ENCODE measurements around the gene TNNT2. TPM values are rescaled to one million over a fixed set of nuclear protein-coding genes. Genes with fewer than 3 reads are reported as not detected.

TNNT2 gene
- total RNA-seq, 1 donor from 2014 or later, result not detected

DNA sequence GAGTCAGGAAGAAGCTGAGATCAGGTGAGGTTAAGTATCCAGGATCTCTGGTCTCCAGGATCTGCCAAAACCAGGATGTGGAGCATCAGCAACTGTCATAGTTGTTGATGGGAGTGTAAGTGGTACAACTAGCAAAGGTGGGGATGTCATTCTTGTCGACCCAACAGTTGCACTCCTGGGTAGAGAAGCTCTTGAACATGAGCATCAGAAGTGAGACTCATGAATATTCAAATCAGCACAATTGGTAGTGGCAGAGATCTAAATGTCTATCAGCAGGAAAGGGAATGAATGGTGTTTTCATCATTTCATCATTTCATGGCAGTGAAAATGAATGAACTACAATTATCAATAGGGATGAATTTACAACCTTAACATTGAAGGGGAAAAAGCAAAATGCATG lies 25.9 kb upstream of the TNNT2 start:
- TF ChIP-seq, protein P1, sequence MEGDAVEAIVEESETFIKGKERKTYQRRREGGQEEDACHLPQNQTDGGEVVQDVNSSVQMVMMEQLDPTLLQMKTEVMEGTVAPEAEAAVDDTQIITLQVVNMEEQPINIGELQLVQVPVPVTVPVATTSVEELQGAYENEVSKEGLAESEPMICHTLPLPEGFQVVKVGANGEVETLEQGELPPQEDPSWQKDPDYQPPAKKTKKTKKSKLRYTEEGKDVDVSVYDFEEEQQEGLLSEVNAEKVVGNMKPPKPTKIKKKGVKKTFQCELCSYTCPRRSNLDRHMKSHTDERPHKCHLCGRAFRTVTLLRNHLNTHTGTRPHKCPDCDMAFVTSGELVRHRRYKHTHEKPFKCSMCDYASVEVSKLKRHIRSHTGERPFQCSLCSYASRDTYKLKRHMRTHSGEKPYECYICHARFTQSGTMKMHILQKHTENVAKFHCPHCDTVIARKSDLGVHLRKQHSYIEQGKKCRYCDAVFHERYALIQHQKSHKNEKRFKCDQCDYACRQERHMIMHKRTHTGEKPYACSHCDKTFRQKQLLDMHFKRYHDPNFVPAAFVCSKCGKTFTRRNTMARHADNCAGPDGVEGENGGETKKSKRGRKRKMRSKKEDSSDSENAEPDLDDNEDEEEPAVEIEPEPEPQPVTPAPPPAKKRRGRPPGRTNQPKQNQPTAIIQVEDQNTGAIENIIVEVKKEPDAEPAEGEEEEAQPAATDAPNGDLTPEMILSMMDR (conservative IDR thresholded peaks at IDR 0.05), result no peak
- peaks cover 3% of the 10 kb centered on the region for H3K4me1 Mint-ChIP-seq
- H3K27me3 Mint-ChIP-seq (ENCODE audit: low read depth), result peaks cover 12% of the 10 kb centered on the region
- no peak for DNase-seq (ENCODE audit: low read depth, low spot score)
- H3K27ac Mint-ChIP-seq (ENCODE audit: unreplicated experiment), result no peak overlapping the region
- no peaks in the 10 kb centered on the region for H3K9me3 Mint-ChIP-seq
- no peak overlapping the region for H3K4me3 Mint-ChIP-seq
- no peaks in the 10 kb centered on the region for H3K36me3 Mint-ChIP-seq (ENCODE audit: low read depth)

DNA sequence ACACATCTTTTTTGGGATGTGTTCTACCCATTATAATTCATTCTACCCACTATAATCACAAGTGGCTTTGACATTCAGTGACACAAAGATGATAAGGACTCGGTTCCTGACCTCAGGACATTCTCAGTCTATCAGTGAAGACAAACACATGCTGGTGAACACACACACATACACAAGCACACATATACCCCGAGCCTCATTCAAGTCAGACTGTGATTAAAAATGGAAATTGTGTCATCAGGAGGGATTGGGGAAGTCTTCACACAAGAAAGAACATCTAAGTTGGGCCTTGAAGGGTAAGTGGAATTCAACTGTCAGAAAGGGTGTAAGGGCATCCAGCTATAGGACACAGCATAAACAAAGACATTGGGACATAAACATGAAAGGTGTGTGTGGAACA lies 24.2 kb upstream of the TNNT2 start:
- Mint-ChIP-seq H3K36me3 (ENCODE audit: low read depth) (no peaks in the 10 kb centered on the region), H3K4me1 (no peaks in the 10 kb centered on the region), H3K27me3 (ENCODE audit: low read depth) (peaks cover 24% of the 10 kb centered on the region), H3K4me3 (no peak overlapping the region), H3K9me3 (no peaks in the 10 kb centered on the region), H3K27ac (ENCODE audit: unreplicated experiment) (no peak overlapping the region)
- DNase-seq (ENCODE audit: low read depth, low spot score), result no peak
- TF ChIP-seq, protein P1 (conservative IDR thresholded peaks at IDR 0.05), result no peak

DNA sequence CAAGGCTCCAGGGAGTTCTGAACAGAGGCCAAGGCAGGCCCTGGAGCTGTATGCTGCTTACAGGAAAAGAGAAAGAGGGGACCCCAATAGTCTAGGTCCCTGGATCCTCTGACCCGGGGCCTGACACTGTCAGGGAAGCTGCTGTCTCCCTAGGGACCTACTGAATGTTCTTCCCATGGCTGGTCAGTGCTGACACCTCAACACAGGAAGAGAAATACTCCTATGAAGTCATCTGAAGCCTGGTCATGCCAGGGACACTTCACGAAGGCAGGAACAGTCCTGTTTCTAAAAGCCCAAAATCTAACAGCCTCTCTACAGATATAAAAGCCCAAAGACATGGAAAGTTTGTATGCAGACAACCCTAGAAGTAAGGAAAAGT lies 23.4 kb upstream of the TNNT2 start:
- H3K27ac Mint-ChIP-seq (ENCODE audit: unreplicated experiment), result no peak overlapping the region
- TF ChIP-seq, protein P1 (conservative IDR thresholded peaks at IDR 0.05), result no peak
- no peak for DNase-seq (ENCODE audit: low read depth, low spot score)
- H3K4me3 Mint-ChIP-seq, result no peak overlapping the region
- H3K36me3 Mint-ChIP-seq (ENCODE audit: low read depth), result no peaks in the 10 kb centered on the region
- H3K4me1 Mint-ChIP-seq, result no peaks in the 10 kb centered on the region
- no peaks in the 10 kb centered on the region for H3K9me3 Mint-ChIP-seq
- peaks cover 31% of the 10 kb centered on the region for H3K27me3 Mint-ChIP-seq (ENCODE audit: low read depth)

DNA sequence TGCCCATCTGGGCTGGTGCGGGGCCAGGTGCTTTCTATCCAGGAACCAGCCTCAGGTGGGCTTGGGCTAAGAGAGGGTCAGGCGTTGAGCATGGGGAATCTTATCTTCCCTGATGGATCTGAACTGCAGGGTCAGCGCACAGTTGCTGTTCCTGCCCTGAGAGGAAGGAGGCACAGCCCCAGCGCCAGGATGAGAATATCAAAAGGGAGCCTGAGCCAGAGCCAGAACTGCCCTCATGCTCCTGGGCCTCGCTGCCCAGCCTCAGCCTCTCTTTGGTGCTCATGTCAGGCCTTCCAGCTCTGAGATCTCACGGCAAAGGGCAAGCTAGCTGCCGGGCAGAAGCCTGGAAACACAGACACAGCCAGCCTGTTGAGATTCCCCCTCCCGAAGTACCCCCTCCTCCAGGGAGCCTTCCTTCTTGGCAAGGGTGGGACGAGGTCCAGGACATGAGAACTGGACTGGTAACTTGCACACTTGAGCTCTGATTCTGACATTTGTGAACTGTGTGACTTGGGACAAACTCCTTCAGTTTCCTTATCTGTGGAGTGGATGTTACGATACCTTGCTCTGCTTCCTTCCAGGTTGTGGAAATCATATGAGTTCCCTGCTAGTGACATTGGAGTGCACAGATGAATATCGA lies 22.9 kb upstream of the TNNT2 start:
- TF ChIP-seq, protein P1 (conservative IDR thresholded peaks at IDR 0.05), result no peak
- Mint-ChIP-seq H3K36me3 (ENCODE audit: low read depth) (no peaks in the 10 kb centered on the region), H3K27me3 (ENCODE audit: low read depth) (peaks cover 34% of the 10 kb centered on the region), H3K27ac (ENCODE audit: unreplicated experiment) (no peak overlapping the region), H3K9me3 (no peaks in the 10 kb centered on the region), H3K4me1 (no peaks in the 10 kb centered on the region), H3K4me3 (no peak overlapping the region)
- no peak for DNase-seq (ENCODE audit: low read depth, low spot score)

DNA sequence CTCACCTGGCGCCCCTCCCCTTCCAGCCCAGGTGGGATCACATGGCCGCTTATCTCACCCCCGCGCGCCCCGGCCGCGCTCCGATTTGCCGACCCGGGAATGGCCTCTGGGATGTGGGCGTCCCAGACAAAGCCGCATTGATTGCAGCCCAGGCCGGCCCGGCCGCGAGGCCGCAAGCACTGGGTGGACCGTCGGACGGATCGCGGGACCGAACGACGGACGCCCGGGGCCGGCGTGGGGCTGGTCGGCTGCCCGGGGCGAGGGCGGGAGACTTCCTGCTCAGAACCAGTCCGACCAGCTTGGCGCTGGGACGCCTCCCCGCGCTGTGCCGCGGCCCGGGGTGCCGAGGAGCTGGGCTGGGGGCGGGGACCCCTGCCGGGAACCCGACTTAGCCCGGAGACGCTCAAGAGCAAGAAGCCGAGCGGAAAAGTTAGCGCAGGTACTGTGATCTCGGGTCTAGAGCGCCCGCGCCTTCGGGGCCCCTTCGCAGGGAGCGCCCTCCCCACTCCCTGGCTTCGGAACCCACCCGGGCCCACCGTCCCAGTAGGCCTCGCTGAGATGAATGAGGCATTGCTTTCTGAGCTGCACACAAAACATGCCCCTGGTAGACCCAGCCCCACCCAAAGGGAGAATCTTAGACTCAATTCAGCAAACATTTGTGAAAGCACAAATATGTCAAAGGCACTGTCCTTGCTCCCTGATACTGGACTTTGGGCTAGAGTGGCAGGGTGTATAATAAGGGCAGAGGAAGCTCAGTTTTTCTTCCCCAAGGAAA lies 22.1 kb upstream of the TNNT2 start:
- Mint-ChIP-seq H3K36me3 (ENCODE audit: low read depth) (no peaks in the 10 kb centered on the region), H3K27ac (ENCODE audit: unreplicated experiment) (no peak overlapping the region), H3K27me3 (ENCODE audit: low read depth) (peaks cover 37% of the 10 kb centered on the region), H3K4me3 (no peak overlapping the region), H3K9me3 (no peaks in the 10 kb centered on the region), H3K4me1 (no peaks in the 10 kb centered on the region)
- TF ChIP-seq, protein P1 (conservative IDR thresholded peaks at IDR 0.05), result no peak
- peak; percentile 14 for DNase-seq (ENCODE audit: low read depth, low spot score)
